Thymus (tissue), 11 donors: ENCODE data around the gene TSHZ2. TPM values are rescaled to one million over a fixed set of nuclear protein-coding genes. Genes with fewer than 3 reads are reported as not detected.

ENCODE experiments used
- DNase-seq, 9 donors: peaks; one replicate each; pipeline ENCODE4 v3.0.0-alpha.2; 2013; ENCODE audit warnings: low spot score in 9 of 9, low read depth in 6 of 9, missing footprints in 1 of 9
- H3K27ac ChIP-seq, 2 donors: one replicate each; pipeline ENCODE4 v1.5.1; 2013; ENCODE audit warnings: control low read depth in 1 of 2, low read depth in 1 of 2, low read length in 1 of 2, mild to moderate bottlenecking in 1 of 2, moderate library complexity in 1 of 2
- H3K27me3 ChIP-seq, 2 donors: one replicate each; pipeline ENCODE4 v1.5.1; 2013; ENCODE audit warnings: low read length in 1 of 2; ENCODE audit not compliant: control insufficient read depth in 2 of 2, insufficient read depth in 1 of 2
- H3K36me3 ChIP-seq, 2 donors: one replicate each; pipeline ENCODE4 v1.5.1; 2013; ENCODE audit warnings: low read length in 1 of 2, mild to moderate bottlenecking in 1 of 2, moderate library complexity in 1 of 2; ENCODE audit not compliant: control insufficient read depth in 2 of 2, insufficient read depth in 2 of 2
- H3K4me1 ChIP-seq, 2 donors: one replicate each; pipeline ENCODE4 v1.5.1; 2013; ENCODE audit warnings: low read length in 2 of 2; ENCODE audit not compliant: control insufficient read depth in 2 of 2, insufficient read depth in 2 of 2
- H3K4me3 ChIP-seq, 2 donors: one replicate each; pipeline ENCODE4 v1.5.1; 2013; ENCODE audit warnings: low read length in 2 of 2, control low read depth in 1 of 2, mild to moderate bottlenecking in 1 of 2
- H3K9me3 ChIP-seq, 2 donors: one replicate each; pipeline ENCODE4 v1.5.1; 2013; ENCODE audit warnings: low read length in 1 of 2, mild to moderate bottlenecking in 1 of 2; ENCODE audit not compliant: control insufficient read depth in 2 of 2, insufficient read depth in 1 of 2
- WGBS: extraction: QIAGEN DNeasy Blood & Tissue Kit; methylation state at CpG from one replicate; pipeline ENCODE4 v1.1.7; 2013; 5-methylcytosine and 5-hydroxymethylcytosine counted together
- polyA plus RNA-seq: library from polyadenylated mRNA; stranded (reverse); fragments of 200-250 nt; gene quantifications from one replicate; pipeline ENCODE4 v1.2.3, GENCODE V29; 2013
- total RNA-seq: library from RNA; stranded (reverse); fragments of 120-200 nt; gene quantifications from one replicate; pipeline ENCODE4 v1.2.4, GENCODE V29; 2013
- donor health status: healthy.

The TSHZ2 gene
- total and polyA plus RNA-seq, 2 donors: 1.4 to 2.4 TPM

DNA sequence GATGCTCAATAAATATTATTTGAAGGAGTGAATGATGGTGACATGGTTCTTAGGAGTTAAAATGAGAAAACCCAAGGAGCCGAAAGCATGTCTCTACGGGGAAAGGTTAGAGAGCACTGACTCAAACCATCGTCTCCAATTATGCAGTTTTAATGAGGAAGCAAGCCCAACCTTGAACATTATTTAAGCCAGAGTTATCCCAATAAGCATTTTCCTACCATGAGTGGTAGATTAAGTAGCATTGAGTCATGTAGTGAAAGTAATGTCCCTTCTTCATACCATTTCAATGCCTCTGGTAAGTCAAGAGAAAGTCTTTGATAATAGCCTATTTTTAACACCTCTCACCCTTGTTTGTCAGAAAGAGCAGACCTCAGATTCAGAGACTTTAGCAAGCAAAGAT is 13.5 kb downstream of the TSHZ2 start:
- 98% methylated on average over 3 of the region's 3 CpGs for WGBS
- H3K9me3 ChIP-seq: no peaks in the 10 kb centered on the region
- H3K36me3 ChIP-seq: no peaks in the 10 kb centered on the region
- H3K27ac ChIP-seq: no peak overlapping the region
- H3K4me3 ChIP-seq: no peak overlapping the region
- no peak for DNase-seq
- H3K27me3 ChIP-seq: peaks cover 0 to 5% of the 10 kb centered on the region in 2 donors
- no peaks in the 10 kb centered on the region for H3K4me1 ChIP-seq

DNA sequence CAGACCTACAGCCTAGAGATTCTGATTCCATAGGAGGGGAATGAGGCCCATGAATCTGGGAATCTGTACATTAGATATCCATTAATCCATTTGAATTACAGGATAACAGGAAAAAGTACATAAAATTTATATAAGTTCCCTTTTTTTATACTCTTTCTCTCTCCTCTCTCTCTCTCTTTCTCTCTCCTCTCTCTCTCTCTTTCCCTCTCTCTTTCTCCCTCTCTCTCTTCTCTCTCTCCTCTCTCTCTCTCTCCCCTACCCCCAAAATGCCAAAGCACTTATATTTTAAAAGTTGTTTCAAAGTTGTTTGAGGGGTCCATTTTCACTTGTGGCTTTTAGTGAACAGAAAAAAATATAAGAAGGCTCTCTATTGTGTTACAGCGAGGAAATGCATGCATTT is 15.1 kb downstream of the TSHZ2 start:
- no peak overlapping the region for H3K27ac ChIP-seq
- no peaks in the 10 kb centered on the region for H3K9me3 ChIP-seq
- 76% methylated on average over 1 of the region's 1 CpG for WGBS
- no peak for DNase-seq
- no peak overlapping the region for H3K4me3 ChIP-seq
- H3K27me3 ChIP-seq: peaks cover 0 to 5% of the 10 kb centered on the region in 2 donors
- no peaks in the 10 kb centered on the region for H3K36me3 ChIP-seq
- H3K4me1 ChIP-seq: no peaks in the 10 kb centered on the region

DNA sequence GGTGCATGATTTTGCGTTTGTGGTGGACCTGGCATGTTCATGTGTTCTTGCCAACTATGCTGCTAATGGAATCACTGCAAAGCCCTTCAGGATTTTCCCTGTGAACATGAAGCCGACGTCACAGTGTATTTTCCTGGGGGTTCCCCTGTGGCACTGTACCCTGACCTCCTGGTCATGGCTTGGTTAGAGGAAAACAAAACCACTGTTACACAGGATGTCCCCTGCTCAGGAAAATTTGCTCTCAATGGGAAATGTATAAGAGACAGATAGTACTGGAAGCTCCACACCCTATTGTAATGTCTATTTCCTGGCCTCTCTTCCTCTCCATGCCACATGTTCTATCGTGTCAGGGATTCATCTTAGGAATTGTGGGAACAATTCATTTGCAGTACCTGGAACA is 19.7 kb downstream of the TSHZ2 start:
- Histone ChIP-seq H3K36me3 (no peaks in the 10 kb centered on the region), H3K27me3 (no peaks in the 10 kb centered on the region), H3K4me1 (no peaks in the 10 kb centered on the region), H3K4me3 (no peak overlapping the region), H3K9me3 (no peaks in the 10 kb centered on the region), H3K27ac (no peak overlapping the region)
- 55% methylated on average over 4 of the region's 4 CpGs for WGBS
- no peak for DNase-seq

DNA sequence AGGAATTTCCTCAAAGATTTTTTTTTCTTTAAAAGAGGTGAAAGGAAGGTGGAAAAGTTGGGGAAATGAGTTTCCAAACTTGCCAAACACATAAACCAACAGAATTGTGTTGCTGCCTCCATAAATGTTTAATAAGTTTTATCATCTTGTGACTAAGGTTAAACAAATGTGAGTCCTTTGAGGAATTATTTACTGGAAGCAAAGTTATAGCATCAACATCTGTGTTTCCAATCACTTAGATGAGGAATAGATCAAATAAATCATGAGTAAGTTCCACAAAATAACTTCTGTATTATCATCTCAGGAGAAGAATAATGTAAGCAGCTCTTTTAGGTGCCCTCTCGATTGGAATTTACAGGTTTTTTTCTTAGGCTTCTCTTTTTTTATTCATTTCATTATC is 20.5 kb downstream of the TSHZ2 start:
- no peaks in the 10 kb centered on the region for H3K27me3 ChIP-seq
- no peaks in the 10 kb centered on the region for H3K9me3 ChIP-seq
- H3K4me1 ChIP-seq: no peaks in the 10 kb centered on the region
- H3K4me3 ChIP-seq: no peak overlapping the region
- H3K27ac ChIP-seq: no peak overlapping the region
- no peaks in the 10 kb centered on the region for H3K36me3 ChIP-seq
- DNase-seq: no peak
- 87% methylated on average over 1 of the region's 1 CpG for WGBS

DNA sequence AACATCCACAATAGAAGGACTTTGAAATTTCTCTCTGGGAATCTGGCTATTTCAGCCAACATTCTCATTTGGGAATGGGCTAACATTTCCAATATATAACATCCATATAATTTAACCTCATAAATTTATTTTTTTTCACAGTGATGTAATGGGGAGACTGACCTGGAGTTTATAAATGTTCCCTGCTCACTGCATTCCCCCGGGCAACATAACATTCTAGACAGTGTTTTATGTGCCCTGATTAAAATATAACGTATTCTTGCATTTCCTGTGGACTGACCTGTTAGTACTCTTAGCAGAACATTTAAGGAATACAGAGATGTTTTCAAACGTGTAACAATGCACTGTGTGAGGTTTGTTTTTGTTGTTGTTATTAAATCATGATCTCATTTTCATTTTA is 20.9 kb downstream of the TSHZ2 start:
- no peak overlapping the region for H3K4me3 ChIP-seq
- H3K9me3 ChIP-seq: no peaks in the 10 kb centered on the region
- no peaks in the 10 kb centered on the region for H3K36me3 ChIP-seq
- H3K27me3 ChIP-seq: no peaks in the 10 kb centered on the region
- no peaks in the 10 kb centered on the region for H3K4me1 ChIP-seq
- DNase-seq: no peak
- WGBS: 48% methylated on average over 3 of the region's 3 CpGs
- no peak overlapping the region for H3K27ac ChIP-seq

DNA sequence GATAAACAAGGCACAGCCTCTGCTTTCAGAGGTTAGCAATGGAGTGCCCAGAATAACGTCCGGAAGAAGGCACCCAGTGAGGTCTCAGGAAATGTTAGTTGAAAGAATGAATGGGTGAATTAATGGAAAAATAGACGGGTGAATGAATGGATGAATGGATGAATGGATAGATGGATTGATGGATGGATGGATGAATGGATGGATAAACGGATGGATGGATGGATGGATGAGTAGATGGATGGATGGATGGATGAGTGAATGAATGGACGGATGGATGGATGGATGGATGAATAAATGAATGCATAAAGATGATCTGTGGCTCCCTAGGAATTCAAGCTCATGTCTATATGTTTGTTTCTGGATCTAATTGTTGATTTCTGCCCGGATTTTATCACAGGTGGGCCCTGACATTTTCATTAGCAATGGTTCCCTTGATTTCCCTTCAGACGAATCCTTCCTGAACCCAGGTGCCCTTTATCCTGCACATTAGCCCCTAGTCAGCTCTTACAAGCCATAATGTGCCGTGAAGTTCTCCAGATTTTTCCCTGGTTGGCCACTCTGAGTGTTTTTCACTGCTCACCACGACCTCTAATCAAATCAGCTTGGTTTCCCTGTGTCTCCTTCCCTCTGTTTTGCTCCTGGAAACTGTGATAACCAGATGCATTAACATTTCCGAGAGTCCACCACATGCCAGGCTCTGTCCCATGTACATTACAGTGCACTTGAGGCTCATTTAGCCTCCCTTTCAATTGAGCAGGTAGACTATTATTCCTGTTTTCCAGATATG is 22.2 kb downstream of the TSHZ2 start:
- no peaks in the 10 kb centered on the region for H3K9me3 ChIP-seq
- no peaks in the 10 kb centered on the region for H3K4me1 ChIP-seq
- no peaks in the 10 kb centered on the region for H3K27me3 ChIP-seq
- no peak overlapping the region for H3K4me3 ChIP-seq
- no peak overlapping the region for H3K27ac ChIP-seq
- H3K36me3 ChIP-seq: no peaks in the 10 kb centered on the region
- 74% methylated on average over 10 of the region's 10 CpGs for WGBS
- no peak for DNase-seq

DNA sequence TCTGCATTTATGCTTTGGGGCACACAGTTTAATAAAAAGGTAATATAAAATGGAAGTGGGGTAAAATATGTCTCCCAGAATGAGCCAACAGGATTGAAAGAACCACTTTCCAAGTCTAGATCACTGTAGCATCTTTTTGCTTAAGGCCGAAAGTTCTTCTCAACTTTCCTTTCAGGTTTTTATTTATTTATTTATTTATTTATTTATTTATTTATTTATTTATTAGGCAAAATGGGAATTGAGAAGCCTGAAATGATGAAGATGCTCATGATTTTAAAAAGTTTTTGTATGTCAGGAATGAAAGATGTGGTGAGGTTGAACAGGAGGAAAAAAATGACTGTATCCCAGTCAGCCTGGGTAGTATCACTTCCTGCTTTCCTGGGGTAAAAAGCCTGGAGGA is 24.0 kb downstream of the TSHZ2 start:
- 100% methylated on average over 1 of the region's 1 CpG for WGBS
- H3K36me3 ChIP-seq: no peaks in the 10 kb centered on the region
- DNase-seq: no peak
- no peak overlapping the region for H3K27ac ChIP-seq
- H3K9me3 ChIP-seq: no peaks in the 10 kb centered on the region
- H3K27me3 ChIP-seq: no peaks in the 10 kb centered on the region
- H3K4me1 ChIP-seq: no peaks in the 10 kb centered on the region
- H3K4me3 ChIP-seq: no peak overlapping the region

DNA sequence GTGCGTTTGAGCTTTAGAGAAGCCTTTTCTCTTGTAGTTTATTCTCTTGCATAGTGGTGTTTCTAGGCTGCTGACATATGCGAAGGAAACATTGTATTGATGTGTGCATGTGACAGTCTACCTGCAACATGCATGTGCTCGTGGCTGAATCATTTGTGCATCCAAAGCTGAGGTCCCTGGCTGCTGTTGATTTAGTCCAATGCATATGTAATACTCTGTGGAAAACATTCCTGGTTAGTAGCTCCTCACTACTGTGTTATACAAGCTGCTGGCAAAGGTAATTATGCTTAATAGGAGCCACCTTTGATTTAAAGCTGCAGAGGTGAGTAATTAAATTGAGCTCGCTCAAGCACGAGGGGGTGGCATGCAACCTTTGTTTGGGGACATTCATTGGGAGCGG is 24.5 kb downstream of the TSHZ2 start:
- Histone ChIP-seq H3K4me1 (no peaks in the 10 kb centered on the region), H3K27me3 (no peaks in the 10 kb centered on the region), H3K4me3 (no peak overlapping the region), H3K27ac (no peak overlapping the region), H3K9me3 (no peaks in the 10 kb centered on the region), H3K36me3 (no peaks in the 10 kb centered on the region)
- 86% methylated on average over 6 of the region's 6 CpGs for WGBS
- DNase-seq: no peak

DNA sequence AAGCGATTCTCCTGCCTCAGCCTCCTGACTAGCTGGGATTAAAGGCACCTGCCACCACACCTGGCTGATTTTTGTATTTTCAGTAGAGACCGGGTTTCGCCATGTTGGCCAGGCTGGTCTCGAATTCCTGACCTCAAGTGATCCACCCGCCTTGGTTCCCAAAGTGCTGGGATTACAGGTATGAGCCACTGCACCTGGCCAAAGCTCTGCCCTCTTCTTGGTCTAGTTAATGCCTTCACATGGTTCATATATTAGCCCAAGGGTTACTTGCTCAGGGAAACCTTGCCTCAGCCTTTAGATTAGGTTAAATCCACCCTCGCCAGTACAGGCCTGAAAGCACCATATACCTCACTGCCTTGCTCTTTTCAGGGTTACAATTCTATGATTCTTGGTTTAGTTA is 26.1 kb downstream of the TSHZ2 start:
- Histone ChIP-seq H3K4me1 (no peaks in the 10 kb centered on the region), H3K27me3 (no peaks in the 10 kb centered on the region), H3K4me3 (no peak overlapping the region), H3K27ac (no peak overlapping the region), H3K9me3 (no peaks in the 10 kb centered on the region), H3K36me3 (no peaks in the 10 kb centered on the region)
- 96% methylated on average over 6 of the region's 6 CpGs for WGBS
- no peak for DNase-seq
